ENCODE results near the gene MRPL40.
A peak's percentile ranks its signal among the peaks of the same experiment; 100 is the strongest.

The MRPL40 gene

GRCh38 chr22:19483481-19484244, 51.3 kb downstream of the MRPL40 start:
- DNase-seq (ENCODE audit: low read depth) = peak; percentile 91
